Amniotic epithelial cell (primary cell): ENCODE data around the gene ARHGEF10L.
"Not testable (repeated sequence)": the region's sequence is repeated elsewhere in the genome, so short reads cannot be mapped to it uniquely, and the experiment has no call there.

Experiments
- DNase-seq: peaks from one replicate; pipeline ENCODE4 v3.0.0-alpha.2; 2010; ENCODE audit warnings: low read depth

Gene ARHGEF10L

GRCh38 chr1:17539477-17540254 lies at the start of gene ARHGEF10L:
Gene ARHGEF10L (plus strand): TSS chr1:17539698. CDS start chr1:17580596, 40,898 bp downstream.
- DNase-seq, result no peak

GRCh38 chr1:17489768-17490417 lies 49.6 kb upstream of the ARHGEF10L start:
- not testable (repeated sequence) for DNase-seq

- DNase-seq, result not testable (repeated sequence)
Observed at GRCh38 chr1:17490667-17491066, 48.8 kb upstream of the ARHGEF10L start.

- peak; percentile 73 for DNase-seq
Observed at GRCh38 chr1:17494114-17494729, 45.3 kb upstream of the ARHGEF10L start.

- no peak for DNase-seq
Observed at GRCh38 chr1:17496419-17496818, 43.1 kb upstream of the ARHGEF10L start.

GRCh38 chr1:17498214-17498613 lies 41.3 kb upstream of the ARHGEF10L start:
- DNase-seq, result no peak

GRCh38 chr1:17502326-17502778 lies 37.1 kb upstream of the ARHGEF10L start:
- peak; percentile 73 for DNase-seq

- no peak for DNase-seq
Observed at GRCh38 chr1:17503146-17503545, 36.4 kb upstream of the ARHGEF10L start.

GRCh38 chr1:17507200-17507599 lies 32.3 kb upstream of the ARHGEF10L start:
- not testable (repeated sequence) for DNase-seq

- DNase-seq, result no peak
Observed at GRCh38 chr1:17507915-17508314, 31.6 kb upstream of the ARHGEF10L start.

GRCh38 chr1:17509363-17509762 lies 30.1 kb upstream of the ARHGEF10L start:
- no peak for DNase-seq

GRCh38 chr1:17510138-17510537 lies 29.4 kb upstream of the ARHGEF10L start:
- no peak for DNase-seq

- no peak for DNase-seq
Observed at GRCh38 chr1:17511188-17511587, 28.3 kb upstream of the ARHGEF10L start.

GRCh38 chr1:17513131-17513530 lies 26.4 kb upstream of the ARHGEF10L start:
- DNase-seq, result no peak

- DNase-seq, result no peak
Observed at GRCh38 chr1:17514776-17515175, 24.7 kb upstream of the ARHGEF10L start.

GRCh38 chr1:17515902-17516301 lies 23.6 kb upstream of the ARHGEF10L start:
- DNase-seq, result no peak

- DNase-seq, result no peak
Observed at GRCh38 chr1:17516303-17517214, 22.9 kb upstream of the ARHGEF10L start.

- no peak for DNase-seq
Observed at GRCh38 chr1:17520041-17520440, 19.5 kb upstream of the ARHGEF10L start.

- DNase-seq, result no peak
Observed at GRCh38 chr1:17520473-17521319, 18.8 kb upstream of the ARHGEF10L start.

GRCh38 chr1:17521946-17522612 lies 17.4 kb upstream of the ARHGEF10L start:
- DNase-seq, result no peak
